DMS 273 treated with DMSO at 0.1 percent for 48 hours (cell line): ENCODE results near the gene GPC6.

Experiments
- DNase-seq: peaks from one replicate; lab custom pipeline; 2025; lab: John Stamatoyannopoulos, UW

GPC6 gene

GRCh38 chr13:94170145-94170571, 943.6 kb downstream of the GPC6 start:
- DNase-seq = no peak

GRCh38 chr13:94172416-94172815, 945.8 kb downstream of the GPC6 start:
- no peak for DNase-seq

GRCh38 chr13:94173312-94173854, 946.8 kb downstream of the GPC6 start:
- DNase-seq = no peak

GRCh38 chr13:94174009-94174408, 947.4 kb downstream of the GPC6 start:
- no peak for DNase-seq

GRCh38 chr13:94175076-94175475, 948.5 kb downstream of the GPC6 start:
- no peak for DNase-seq

GRCh38 chr13:94176561-94176960, 950.0 kb downstream of the GPC6 start:
- no peak for DNase-seq

- no peak for DNase-seq
Measured at GRCh38 chr13:94177041-94177440, 950.4 kb downstream of the GPC6 start.

- DNase-seq = no peak
Measured at GRCh38 chr13:94178625-94179244, 952.1 kb downstream of the GPC6 start.

GRCh38 chr13:94181461-94182107, 955.0 kb downstream of the GPC6 start:
- no peak for DNase-seq

GRCh38 chr13:94182185-94182761, 955.7 kb downstream of the GPC6 start:
- no peak for DNase-seq

- no peak for DNase-seq
Measured at GRCh38 chr13:94186470-94186869, 959.9 kb downstream of the GPC6 start.

GRCh38 chr13:94188201-94188854, 961.7 kb downstream of the GPC6 start:
- no peak for DNase-seq

- no peak for DNase-seq
Measured at GRCh38 chr13:94192431-94192975, 965.9 kb downstream of the GPC6 start.

GRCh38 chr13:94195715-94196114, 969.1 kb downstream of the GPC6 start:
- DNase-seq = no peak

GRCh38 chr13:94196413-94196812, 969.8 kb downstream of the GPC6 start:
- DNase-seq = no peak

- DNase-seq = no peak
Measured at GRCh38 chr13:94198681-94199080, 972.1 kb downstream of the GPC6 start.

GRCh38 chr13:94199135-94199534, 972.5 kb downstream of the GPC6 start:
- DNase-seq = no peak

GRCh38 chr13:94201022-94201421, 974.4 kb downstream of the GPC6 start:
- DNase-seq = no peak

GRCh38 chr13:94204163-94204562, 977.6 kb downstream of the GPC6 start:
- DNase-seq = no peak

GRCh38 chr13:94204946-94205345, 978.3 kb downstream of the GPC6 start:
- DNase-seq = no peak

GRCh38 chr13:94205896-94206295, 979.3 kb downstream of the GPC6 start:
- no peak for DNase-seq

GRCh38 chr13:94209117-94209516, 982.5 kb downstream of the GPC6 start:
- DNase-seq = no peak
